ENCODE results near the gene ANP32B. TPM values are rescaled to one million over a fixed set of nuclear protein-coding genes. Genes with fewer than 3 reads are reported as not detected.

The ANP32B gene
- total and polyA plus RNA-seq, 2 experiments from 2014 or later: 15.4 to 64.3 TPM

DNA sequence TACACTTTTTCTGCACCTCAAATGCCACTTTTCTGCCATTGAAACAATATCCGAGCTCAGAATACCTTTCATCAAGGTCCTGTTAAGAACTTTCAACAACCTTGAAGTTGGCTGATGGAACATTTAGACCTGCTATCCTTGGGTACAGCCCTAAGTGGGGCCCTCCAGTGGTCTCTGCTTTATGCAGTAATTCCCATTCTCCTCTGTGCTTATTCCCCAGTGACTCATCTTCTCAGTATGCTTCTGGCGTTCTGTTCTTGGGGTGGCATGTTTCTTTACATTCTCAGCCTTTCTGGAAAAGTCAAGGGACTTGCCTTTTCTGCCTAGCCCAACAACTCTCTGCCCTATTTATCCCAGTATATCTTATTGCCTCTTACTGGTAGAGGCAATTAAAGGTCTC, 7.1 kb downstream of the ANP32B start:
- peak overlapping the region; percentile 4 for H3K27ac ChIP-seq
- DNase-seq (ENCODE audit: low spot score): peak; percentile 55
- H3K4me2 ChIP-seq: no peak overlapping the region
- H3K4me1 ChIP-seq (ENCODE audit: insufficient read depth): peaks cover 21% of the 10 kb centered on the region
- H3K27me3 ChIP-seq: no peaks in the 10 kb centered on the region
- H3K79me2 ChIP-seq: peaks cover 100% of the 10 kb centered on the region
- WGBS (ENCODE audit: low lambda C conversion rate, missing lambda C conversion rate): 50% methylated on average over 2 of the region's 2 CpGs
- H3K36me3 ChIP-seq (replicated peaks; ENCODE audit: insufficient read depth, low read depth): no peaks in the 10 kb centered on the region
- H4K20me1 ChIP-seq (ENCODE audit: insufficient read depth, poor library complexity, severe bottlenecking): peaks cover 72% of the 10 kb centered on the region
- TF ChIP-seq EZH2phosphoT487 (IDR thresholded peaks at IDR 0.05; ENCODE audit: low read depth, severe bottlenecking, unreplicated experiment) (no peak), EZH2 (IDR thresholded peaks at IDR 0.05; ENCODE audit: borderline replicate concordance) (no peak)
- TF ChIP-seq, protein P1, sequence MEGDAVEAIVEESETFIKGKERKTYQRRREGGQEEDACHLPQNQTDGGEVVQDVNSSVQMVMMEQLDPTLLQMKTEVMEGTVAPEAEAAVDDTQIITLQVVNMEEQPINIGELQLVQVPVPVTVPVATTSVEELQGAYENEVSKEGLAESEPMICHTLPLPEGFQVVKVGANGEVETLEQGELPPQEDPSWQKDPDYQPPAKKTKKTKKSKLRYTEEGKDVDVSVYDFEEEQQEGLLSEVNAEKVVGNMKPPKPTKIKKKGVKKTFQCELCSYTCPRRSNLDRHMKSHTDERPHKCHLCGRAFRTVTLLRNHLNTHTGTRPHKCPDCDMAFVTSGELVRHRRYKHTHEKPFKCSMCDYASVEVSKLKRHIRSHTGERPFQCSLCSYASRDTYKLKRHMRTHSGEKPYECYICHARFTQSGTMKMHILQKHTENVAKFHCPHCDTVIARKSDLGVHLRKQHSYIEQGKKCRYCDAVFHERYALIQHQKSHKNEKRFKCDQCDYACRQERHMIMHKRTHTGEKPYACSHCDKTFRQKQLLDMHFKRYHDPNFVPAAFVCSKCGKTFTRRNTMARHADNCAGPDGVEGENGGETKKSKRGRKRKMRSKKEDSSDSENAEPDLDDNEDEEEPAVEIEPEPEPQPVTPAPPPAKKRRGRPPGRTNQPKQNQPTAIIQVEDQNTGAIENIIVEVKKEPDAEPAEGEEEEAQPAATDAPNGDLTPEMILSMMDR (IDR thresholded peaks at IDR 0.05; ENCODE audit: poor library complexity): no peak
- no peaks in the 10 kb centered on the region for H3K9me3 ChIP-seq (ENCODE audit: low read depth)
- H3K9me2 ChIP-seq (replicated peaks; ENCODE audit: insufficient read depth): no peaks in the 10 kb centered on the region
- no peak overlapping the region for H3K4me3 ChIP-seq
- H2AFZ ChIP-seq: no peak overlapping the region

GRCh38 chr9:97991818-97992217, 8.7 kb downstream of the ANP32B start:
- Histone ChIP-seq H3K36me3 (replicated peaks; ENCODE audit: insufficient read depth, low read depth) (peaks cover 2% of the 10 kb centered on the region), H3K4me1 (ENCODE audit: insufficient read depth) (peaks cover 11% of the 10 kb centered on the region), H2AFZ (no peak overlapping the region), H3K4me3 (no peak overlapping the region), H4K20me1 (ENCODE audit: insufficient read depth, poor library complexity, severe bottlenecking) (peaks cover 79% of the 10 kb centered on the region), H3K27ac (no peak overlapping the region), H3K79me2 (peaks cover 100% of the 10 kb centered on the region), H3K4me2 (no peak overlapping the region), H3K9me2 (replicated peaks; ENCODE audit: insufficient read depth) (no peaks in the 10 kb centered on the region), H3K9me3 (ENCODE audit: low read depth) (no peaks in the 10 kb centered on the region), H3K27me3 (no peaks in the 10 kb centered on the region)
- DNase-seq (ENCODE audit: low spot score): no peak
- no peak for TF ChIP-seq EZH2phosphoT487 (IDR thresholded peaks at IDR 0.05; ENCODE audit: low read depth, severe bottlenecking, unreplicated experiment)
- no peak for TF ChIP-seq EZH2 (IDR thresholded peaks at IDR 0.05; ENCODE audit: borderline replicate concordance)
- WGBS (ENCODE audit: low lambda C conversion rate, missing lambda C conversion rate): 93% methylated on average over 5 of the region's 5 CpGs

GRCh38 chr9:97992219-97992618, 9.1 kb downstream of the ANP32B start:
- Histone ChIP-seq H3K4me1 (ENCODE audit: insufficient read depth) (peaks cover 11% of the 10 kb centered on the region), H2AFZ (no peak overlapping the region), H3K79me2 (peaks cover 100% of the 10 kb centered on the region), H3K27me3 (no peaks in the 10 kb centered on the region), H3K9me2 (replicated peaks; ENCODE audit: insufficient read depth) (no peaks in the 10 kb centered on the region), H3K27ac (no peak overlapping the region), H3K4me3 (no peak overlapping the region), H4K20me1 (ENCODE audit: insufficient read depth, poor library complexity, severe bottlenecking) (peaks cover 78% of the 10 kb centered on the region), H3K4me2 (no peak overlapping the region), H3K9me3 (ENCODE audit: low read depth) (no peaks in the 10 kb centered on the region), H3K36me3 (replicated peaks; ENCODE audit: insufficient read depth, low read depth) (peaks cover 2% of the 10 kb centered on the region)
- WGBS (ENCODE audit: low lambda C conversion rate, missing lambda C conversion rate): 90% methylated on average over 6 of the region's 6 CpGs
- DNase-seq (ENCODE audit: low spot score): no peak
- TF ChIP-seq, protein P1 (IDR thresholded peaks at IDR 0.05; ENCODE audit: poor library complexity): no peak
- no peak for TF ChIP-seq EZH2 (IDR thresholded peaks at IDR 0.05; ENCODE audit: borderline replicate concordance)
- no peak for TF ChIP-seq EZH2phosphoT487 (IDR thresholded peaks at IDR 0.05; ENCODE audit: low read depth, severe bottlenecking, unreplicated experiment)

GRCh38 chr9:97993000-97993399, 9.9 kb downstream of the ANP32B start:
- no peaks in the 10 kb centered on the region for H3K9me3 ChIP-seq (ENCODE audit: low read depth)
- peaks cover 11% of the 10 kb centered on the region for H3K4me1 ChIP-seq (ENCODE audit: insufficient read depth)
- TF ChIP-seq EZH2phosphoT487 (IDR thresholded peaks at IDR 0.05; ENCODE audit: low read depth, severe bottlenecking, unreplicated experiment) (no peak), EZH2 (IDR thresholded peaks at IDR 0.05; ENCODE audit: borderline replicate concordance) (no peak)
- TF ChIP-seq, protein P1 (IDR thresholded peaks at IDR 0.05; ENCODE audit: poor library complexity): no peak
- H3K27me3 ChIP-seq: no peaks in the 10 kb centered on the region
- no peak overlapping the region for H3K4me3 ChIP-seq
- H3K4me2 ChIP-seq: no peak overlapping the region
- no peak overlapping the region for H3K27ac ChIP-seq
- no peak for DNase-seq (ENCODE audit: low spot score)
- no peaks in the 10 kb centered on the region for H3K9me2 ChIP-seq (replicated peaks; ENCODE audit: insufficient read depth)
- H3K36me3 ChIP-seq (replicated peaks; ENCODE audit: insufficient read depth, low read depth): peaks cover 2% of the 10 kb centered on the region
- H4K20me1 ChIP-seq (ENCODE audit: insufficient read depth, poor library complexity, severe bottlenecking): peaks cover 76% of the 10 kb centered on the region
- WGBS (ENCODE audit: low lambda C conversion rate, missing lambda C conversion rate): 93% methylated on average over 2 of the region's 2 CpGs
- peaks cover 100% of the 10 kb centered on the region for H3K79me2 ChIP-seq
- no peak overlapping the region for H2AFZ ChIP-seq

Data from hepatocyte (in vitro differentiated cells).